Stimulated activated naive CD8-positive, alpha-beta T cell treated with anti-CD3 and anti-CD28 coated beads, Interleukin-15, Interleukin-2, amounts not matched to agents 100 U/mL and 50 U/mL, for 24 hours (primary cell): ENCODE measurements around the gene ANXA9.

Experiments
- ATAC-seq: fragments of 150-1000 bp; cut with Tn5 transposase; one replicate; pipeline ENCODE4 v1.10.0; 2021
- DNase-seq: peaks from one replicate; pipeline ENCODE4 v3.0.0; 2021

ANXA9 gene, protein sequence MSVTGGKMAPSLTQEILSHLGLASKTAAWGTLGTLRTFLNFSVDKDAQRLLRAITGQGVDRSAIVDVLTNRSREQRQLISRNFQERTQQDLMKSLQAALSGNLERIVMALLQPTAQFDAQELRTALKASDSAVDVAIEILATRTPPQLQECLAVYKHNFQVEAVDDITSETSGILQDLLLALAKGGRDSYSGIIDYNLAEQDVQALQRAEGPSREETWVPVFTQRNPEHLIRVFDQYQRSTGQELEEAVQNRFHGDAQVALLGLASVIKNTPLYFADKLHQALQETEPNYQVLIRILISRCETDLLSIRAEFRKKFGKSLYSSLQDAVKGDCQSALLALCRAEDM

DNA sequence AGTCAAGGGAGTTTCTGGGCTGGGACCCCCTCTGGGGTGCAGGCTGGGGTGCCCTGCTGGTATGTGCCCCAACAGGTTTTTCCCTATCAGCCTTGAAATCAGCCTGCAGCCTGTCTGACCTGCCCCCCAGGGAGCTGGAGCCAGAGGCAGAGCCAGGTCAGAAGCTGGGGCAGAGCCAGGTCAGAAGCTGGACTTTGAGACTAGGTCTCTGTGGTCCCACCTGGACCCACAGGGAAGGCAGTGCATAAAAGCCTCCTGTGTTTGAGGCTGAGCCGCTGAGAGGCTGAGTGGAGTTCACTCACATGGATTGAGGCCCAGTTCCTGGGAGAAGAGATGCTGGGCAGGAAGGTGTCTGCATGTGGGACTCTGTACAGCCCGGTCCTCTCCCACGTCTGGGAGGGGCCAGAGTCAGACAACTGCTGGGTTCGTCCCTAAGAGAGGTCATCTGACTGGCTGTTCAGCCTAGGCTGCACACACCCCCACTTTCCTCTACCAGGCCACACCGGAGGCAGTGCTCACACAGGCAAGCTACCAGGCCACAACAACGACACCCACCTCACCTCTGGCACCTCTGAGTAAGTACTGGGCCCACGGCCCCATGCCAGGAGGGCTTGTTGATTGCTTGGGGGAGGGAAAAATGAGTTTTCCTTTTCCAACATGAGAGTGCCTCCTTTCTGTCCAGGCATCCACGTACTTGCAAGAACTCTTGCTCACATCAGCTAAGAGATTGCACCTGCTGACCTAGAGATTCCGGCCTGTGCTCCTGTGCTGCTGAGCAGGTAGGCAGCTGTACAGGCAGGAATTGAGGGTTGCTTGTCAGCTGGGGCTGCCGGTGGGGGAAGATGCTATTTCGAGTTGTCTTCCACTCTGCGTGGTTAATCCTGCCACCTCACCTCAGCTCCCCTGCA lies at the start of gene ANXA9:
TSS of gene ANXA9 (plus strand) at position 488 of the 908 bp plus-strand sequence. CDS start 814 bp downstream, outside the sequence.
- no peak for DNase-seq
- peak; percentile 24 for ATAC-seq

DNA sequence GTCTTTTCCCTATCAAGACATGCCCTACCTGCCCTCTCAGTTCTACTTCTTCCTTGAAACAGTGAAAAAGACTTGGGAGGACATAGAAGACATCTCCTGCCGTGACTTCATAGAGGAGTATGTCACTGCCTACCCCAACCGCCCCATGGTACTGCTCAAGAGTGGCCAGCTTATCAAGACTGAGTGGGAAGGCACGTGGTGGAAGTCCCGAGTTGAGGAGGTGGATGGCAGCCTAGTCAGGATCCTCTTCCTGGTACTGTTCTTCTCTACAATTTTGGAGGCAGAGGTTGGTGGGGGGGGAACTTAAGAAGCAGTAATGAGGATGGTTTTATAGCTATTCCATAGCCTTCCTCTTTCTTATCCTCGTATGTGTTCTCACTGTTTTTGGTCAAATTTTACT lies 37.2 kb upstream of the ANXA9 start:
- no peak for DNase-seq
- ATAC-seq, result no peak

DNA sequence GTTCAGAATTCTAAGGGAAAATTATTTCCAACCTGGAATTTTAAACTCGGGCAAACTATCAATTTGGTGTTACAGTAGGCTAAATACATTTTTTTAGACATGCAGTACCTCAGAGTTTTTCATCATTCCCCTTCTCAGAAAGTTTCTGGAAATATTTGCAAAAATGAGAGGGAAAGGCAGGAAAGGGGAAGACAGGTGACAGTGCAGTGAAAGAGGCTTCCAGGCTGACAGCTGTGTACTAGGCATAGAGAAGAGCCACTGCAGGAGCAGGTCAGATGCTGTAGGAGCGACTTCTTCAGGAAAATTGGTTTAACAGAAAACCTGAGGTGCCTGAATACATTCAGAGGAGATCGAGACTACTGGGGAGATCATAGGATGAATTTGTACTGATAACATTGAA lies 27.4 kb upstream of the ANXA9 start:
- no peak for ATAC-seq
- DNase-seq, result no peak

DNA sequence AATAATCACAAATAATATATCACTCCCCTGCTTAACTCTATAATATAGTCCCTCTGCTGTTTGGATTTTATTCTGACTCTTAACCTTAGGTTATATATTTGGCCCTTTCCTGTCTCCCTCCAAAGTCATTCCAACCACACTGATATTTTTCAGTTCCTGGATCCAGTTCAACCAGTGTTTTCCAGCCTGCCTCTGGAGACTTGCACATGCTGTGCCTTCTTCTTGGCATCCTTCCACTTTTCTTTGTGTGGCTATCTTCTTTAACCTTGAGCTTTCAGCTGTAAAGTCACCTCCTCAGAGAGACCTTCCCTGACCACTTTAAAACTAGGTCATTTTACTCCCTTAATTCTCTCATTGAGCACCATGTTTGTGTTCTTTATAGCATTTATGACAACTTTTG lies 26.8 kb upstream of the ANXA9 start:
- no peak for ATAC-seq
- DNase-seq, result no peak

DNA sequence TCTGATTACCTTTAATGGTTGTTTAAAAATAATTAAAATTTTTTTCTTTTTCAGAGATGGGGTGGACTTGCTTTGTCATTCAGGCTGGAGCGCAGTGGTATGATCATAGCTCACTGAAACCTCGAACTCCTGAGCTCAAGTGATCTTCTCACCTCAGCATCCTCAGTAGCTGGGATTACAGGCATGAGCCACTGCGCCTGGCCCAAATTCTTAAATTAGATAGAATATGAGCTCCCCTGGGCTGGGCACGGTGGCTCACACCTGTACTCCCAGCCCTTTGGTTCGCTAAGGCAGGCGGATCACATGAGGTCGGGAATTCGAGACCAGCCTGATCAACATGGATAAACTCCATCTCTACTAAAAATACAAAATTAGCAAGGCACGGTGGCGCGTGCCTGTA lies 24.4 kb upstream of the ANXA9 start:
- DNase-seq (no peak), ATAC-seq (no peak)

DNA sequence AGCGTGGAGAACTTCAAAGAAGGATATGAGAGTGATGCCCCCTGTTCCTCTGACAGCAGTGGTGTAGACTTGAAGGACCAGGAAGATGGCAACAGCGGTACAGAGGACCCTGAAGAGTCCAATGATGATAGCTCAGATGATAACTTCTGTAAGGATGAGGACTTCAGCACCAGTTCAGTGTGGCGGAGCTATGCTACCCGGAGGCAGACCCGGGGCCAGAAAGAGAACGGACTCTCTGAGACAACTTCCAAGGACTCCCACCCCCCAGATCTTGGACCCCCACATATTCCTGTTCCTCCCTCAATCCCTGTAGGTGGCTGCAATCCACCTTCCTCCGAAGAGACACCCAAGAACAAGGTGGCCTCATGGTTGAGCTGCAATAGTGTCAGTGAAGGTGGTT lies 21.4 kb upstream of the ANXA9 start:
- ATAC-seq (no peak), DNase-seq (no peak)

DNA sequence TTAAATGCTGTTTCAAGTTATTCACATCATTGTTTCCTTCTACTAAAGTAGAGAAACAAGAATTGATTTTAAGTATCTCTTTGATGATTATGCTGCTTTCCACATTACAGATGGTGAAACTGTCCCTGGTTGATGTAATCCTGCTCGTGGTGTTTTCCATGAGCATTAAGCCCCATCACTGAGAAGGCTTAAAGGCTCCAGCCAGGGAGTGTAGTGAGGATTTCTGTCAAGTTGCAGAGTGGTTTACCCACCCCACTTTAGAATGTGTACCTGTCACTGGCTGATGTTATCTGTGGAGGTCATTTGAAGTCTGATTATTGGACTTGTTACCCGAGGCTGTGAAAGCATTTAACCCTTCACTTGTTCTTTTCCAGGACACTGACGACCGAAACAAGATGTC lies 20.3 kb upstream of the ANXA9 start:
- DNase-seq (no peak), ATAC-seq (no peak)

DNA sequence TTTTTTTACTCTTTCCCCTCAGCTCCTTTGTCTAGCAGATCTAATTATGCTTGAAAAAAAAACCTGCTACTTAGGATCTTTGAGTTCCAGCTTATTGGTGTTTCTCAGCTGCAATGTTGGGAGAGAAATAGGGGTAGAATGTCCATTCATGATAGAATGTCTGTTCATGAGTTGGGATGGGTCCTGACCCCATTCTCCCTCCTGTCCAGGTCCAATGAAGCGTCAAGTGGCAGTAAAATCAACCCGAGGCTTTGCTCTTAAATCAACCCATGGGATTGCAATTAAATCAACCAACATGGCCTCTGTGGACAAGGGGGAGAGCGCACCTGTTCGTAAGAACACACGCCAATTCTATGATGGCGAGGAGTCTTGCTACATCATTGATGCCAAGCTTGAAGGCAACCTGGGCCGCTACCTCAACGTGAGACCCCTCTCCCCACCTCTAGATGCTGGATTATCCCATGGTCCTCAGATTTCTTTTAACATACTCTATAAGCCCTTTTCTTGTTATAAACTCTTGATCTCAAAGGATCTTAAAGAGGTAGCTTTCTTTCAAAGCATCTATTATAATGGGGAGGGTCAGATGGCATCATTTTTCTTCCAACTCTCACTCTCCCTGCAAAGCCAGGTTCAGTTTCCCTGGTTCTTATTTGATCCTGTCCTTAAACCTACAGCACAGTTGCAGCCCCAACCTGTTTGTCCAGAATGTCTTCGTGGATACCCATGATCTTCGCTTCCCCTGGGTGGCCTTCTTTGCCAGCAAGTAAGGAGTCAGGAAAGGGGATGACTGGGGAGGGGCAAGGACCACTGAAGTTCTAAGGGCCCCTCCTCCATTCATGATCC lies 18.6 kb upstream of the ANXA9 start:
- DNase-seq, result no peak

DNA sequence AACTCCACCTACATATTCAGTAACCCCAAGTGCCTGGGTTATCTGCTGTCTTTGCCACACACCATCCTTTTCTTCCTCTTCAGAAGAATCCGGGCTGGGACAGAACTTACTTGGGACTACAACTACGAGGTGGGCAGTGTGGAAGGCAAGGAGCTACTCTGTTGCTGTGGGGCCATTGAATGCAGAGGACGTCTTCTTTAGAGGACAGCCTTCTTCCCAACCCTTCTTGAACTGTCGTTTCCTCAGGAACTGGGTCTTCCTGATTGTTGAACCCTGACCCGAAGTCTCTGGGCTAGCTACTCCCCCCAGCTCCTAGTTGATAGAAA lies 18.0 kb upstream of the ANXA9 start:
- DNase-seq, result no peak
- ATAC-seq, result no peak

More for the DNA sequence above, 18.6 kb upstream of the ANXA9 start:
- ATAC-seq, result no peak

DNA sequence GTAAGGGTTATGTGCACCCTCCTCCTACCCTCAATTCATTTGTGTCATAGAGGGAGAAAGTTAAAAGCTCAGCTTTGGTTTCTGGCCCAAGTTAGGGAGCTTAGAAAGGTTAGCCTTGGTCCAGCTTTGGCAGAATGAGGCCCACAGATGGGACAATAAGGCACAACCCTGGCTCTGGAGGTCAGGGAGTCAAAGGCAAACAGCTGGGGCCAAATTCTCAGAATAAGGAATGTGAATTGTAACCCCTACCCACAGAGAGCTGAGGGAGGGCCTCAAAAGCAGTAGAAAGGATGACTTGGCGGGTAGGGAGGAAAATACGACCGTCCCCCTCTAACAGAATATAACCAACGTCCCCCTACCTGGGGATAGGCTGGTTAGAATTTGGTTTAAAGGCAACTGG lies 16.5 kb upstream of the ANXA9 start:
- peak; percentile 12 for ATAC-seq
- DNase-seq, result no peak

DNA sequence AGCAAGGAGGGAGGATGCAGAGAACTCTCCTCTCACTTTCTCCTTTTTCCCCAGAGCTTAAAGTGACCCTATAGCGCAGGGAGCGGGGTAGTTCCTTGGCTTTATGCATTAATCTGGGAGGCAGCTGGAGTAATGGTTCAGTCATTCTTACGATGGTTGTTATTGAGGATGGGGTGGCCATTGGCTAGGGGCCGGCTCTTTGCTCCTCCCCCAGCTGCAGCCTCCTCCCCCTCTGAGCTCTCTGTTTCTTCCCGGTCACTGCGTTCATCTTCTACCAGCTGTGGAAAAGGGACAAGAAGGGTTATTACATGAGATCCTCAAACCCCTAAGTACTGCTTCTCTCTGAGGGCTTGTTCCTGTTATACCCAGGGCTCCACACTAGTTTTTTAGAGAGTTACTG lies 16.1 kb upstream of the ANXA9 start:
- DNase-seq (no peak), ATAC-seq (no peak)

DNA sequence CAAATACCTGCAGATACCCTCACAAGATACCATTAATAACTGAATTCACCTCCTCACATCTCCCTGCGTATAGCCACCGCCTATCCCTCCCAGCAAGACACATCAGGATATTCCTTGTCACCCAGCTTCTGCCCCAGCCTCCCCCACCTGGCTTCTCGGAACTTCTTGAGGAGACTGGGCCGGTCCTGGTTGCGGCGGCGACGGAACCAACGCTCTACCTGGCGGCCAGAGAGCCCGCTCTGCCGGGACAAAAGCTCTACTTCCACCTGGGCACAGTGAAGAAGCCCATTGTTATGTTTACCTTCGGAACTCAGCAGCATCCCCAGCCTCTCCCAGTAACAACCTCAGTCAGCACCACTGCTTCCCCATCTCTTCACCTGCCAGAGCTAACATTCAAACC lies 14.2 kb upstream of the ANXA9 start:
- ATAC-seq, result no peak
- DNase-seq, result no peak

DNA sequence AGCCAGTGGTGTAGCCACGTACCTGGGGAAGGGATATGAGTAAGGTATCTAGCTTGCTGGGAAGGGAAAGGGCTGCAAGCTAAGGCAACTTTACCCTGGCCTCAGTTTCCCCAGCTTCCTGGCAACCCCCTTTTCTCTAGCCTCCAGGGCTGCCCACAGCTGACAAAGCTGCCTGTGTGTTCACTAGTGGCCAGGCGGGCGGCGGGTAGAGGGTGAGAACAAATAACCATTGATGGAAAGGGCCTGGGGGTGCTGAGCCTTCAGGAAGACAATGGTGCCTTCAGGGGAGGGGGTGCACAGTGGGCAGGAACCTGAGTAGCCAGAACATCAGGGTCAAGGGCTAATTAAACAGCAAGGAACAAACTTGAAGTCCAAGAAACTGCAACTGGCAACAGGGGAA lies 13.6 kb upstream of the ANXA9 start:
- no peak for ATAC-seq
- DNase-seq, result no peak

DNA sequence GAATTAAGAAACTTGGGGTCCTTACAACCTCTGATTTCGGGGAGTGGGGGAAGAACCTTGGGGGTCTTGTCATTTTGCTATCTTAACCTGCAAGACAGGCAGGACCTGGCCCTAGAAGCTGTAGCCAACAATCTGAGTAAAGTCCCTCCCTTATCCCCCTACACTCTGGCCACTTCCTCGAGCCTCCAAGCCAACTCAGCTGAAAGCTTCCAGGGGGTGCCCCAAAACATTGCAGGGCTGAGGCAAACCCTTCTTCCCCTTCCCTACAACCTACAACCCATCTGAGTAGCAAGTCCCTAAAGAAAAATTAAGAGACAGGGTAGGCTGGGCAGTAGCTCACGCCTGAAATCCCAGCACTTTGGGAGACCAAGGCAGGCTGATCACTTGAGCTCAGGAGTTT lies 12.5 kb upstream of the ANXA9 start:
- ATAC-seq, result no peak
- no peak for DNase-seq

DNA sequence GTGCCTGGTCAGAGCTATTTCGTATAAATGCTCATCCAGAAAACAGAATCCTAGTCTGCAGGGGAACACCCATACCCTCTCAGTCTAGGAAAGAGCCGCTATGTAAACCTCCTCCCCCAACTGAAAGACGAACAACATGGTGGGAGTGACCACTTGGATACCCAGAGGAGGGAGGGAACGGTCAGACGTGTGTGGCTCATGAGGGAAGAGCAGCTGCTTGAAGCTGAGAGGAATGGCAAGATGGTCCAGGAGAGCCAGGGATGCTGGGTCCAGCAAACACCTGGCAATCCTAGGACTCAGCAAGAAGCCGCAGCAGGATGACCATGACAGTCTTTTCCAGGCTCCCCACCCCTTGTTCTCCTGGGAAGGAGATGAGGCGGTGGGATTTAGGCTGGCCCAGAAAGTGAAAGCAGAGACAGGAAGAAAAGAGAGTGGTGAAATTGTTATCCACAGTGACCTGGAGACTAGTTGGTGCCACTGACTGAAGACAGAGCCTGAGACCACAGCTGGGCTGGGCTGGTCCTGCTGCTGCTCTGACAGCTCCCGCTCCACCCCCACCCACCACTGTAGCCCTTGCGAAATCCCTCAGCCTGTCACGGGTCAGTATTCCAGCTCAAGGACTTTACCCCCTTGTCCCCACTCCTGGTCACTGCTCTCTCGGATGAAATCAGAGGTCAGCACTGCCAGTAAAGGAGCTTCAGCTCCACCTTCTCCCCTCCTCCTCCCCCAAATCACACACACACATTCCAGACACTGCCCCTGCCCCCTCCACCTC lies 11.1 kb upstream of the ANXA9 start:
- no peak for DNase-seq

DNA sequence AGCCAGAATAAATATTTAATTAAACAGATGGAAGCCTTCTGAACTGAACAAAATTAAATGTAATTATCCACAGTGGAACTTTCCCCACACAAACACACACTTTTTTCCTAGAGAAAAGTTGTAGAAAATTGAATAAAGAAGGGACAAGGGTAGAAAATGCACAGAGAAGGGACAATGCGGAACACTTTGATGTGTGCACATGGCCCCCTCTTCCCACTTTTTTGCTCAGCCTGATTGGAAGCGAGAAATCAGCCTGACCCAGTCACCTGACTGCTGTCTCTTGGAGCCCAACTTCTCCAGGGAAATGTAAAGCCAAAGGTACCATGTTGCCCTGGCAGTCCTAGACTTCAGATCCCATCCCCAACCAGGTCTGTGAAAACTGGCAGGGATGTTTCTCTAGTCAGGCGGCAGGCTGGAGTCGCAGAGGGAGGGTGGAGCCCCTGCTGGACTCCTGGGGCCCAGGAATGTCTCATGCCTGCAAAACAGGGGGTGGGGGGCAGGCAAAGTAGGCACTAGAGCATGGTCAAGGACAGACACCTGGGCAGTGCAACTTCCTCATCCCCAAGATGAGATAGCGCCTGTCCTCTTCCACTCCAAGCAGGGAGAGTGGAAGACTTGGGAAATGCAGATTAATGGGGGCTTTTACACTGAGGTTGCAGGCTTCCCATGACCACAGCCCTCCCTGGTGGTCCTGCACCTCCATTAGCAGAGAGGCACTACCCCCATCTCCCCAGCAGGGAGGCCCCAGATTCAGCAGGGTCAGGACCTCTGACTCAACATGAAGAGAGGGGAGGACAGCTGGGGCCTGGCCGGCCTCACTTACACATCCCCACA lies 10.3 kb upstream of the ANXA9 start:
- ATAC-seq (peak; percentile 19), DNase-seq (peak; percentile 38)

More for the DNA sequence above, 11.1 kb upstream of the ANXA9 start:
- no peak for ATAC-seq

DNA sequence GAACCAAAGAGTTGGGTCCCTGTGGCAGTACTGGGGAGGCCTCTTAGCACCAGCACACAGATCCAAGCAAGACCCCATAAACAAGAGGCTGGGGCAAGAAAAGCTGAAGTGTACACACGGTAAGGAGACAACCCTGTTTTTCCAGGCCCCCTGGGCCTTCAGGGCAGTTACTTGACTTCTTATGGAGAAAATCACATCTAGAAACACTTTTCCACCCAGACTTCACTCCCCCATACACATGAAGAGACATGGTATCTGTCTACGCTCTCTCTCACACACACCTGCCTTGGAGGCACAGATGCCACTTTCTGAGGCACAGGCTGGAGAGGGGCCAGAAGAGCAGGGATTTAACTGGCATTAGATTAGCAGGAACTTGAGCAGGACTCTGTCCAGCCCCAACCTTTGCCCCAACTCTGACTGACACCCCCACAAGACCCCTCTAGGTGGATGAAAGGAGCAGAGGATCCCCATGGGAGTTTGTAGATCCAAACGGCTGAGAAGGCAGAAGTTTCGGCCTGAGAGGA lies 9.6 kb upstream of the ANXA9 start:
- no peak for DNase-seq
- no peak for ATAC-seq

DNA sequence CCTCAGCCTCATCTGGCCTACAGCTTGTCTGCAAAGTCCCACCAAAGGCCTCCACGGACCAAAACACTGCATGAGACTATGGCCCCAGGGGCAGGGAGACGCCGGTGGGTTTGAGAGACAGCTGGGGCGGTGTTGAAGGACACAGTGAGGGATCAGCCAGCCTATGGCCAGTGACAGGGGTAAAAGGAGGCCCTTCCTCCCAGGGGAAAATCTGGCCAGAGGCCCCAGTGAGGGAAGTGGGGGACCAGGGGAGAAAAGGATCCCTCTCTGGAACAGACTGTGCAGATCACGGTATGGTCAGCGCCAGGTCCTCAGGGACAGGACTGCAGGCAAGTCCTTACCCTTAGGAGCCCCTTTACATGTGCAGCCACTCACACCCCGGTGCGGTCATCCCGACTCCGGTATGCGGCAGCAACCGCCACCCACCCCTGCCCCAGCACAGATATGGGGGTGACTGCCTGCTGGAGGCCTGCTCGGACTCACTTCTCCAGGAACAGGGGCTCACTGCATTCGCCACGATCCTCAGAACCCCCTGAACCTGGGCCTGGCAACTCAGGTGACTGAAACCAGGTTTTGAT lies 8.7 kb upstream of the ANXA9 start:
- ATAC-seq (peak; percentile 2), DNase-seq (peak; percentile 49)

DNA sequence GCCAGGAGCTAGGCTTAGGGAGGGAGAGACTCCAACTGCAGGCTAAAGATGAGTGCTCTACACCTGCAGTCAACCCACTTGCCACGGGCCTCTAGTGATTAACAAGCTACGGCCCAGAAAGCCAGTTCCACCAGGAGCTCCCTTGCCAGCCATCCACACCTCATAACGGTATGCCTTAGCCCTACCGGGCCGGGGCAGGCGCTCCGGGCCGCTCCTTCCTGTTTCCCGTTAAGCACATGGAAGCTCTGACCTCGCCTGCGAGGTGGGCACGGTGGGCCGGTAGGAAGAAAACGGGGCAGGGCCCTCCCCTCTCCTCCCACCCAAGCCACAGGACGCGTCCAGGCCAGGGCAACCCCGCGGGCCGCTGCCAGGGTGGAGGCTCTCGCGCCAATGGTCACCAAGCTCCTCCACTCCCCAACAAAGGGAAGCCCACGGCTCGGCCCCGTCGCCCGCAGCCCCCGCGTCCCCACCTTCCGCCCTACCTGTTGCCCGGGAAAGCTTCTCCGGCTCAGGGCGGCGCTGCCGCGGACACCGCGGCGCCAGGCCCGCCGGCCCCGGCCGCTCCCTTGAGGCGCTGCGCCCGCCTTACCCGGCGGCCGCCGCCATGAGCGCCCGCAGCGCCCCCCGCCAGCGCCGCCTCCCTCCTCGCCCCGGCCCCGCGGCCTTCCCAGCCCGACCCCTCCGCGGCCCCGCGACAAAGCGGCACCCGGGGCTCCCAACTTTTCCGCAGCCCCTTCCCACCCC lies 8.1 kb upstream of the ANXA9 start:
- ATAC-seq, result peak; percentile 33
- peak; percentile 54 for DNase-seq
